H9 (cell line): Measurements from ENCODE around the gene RABL6. TPM values are rescaled to one million over a fixed set of nuclear protein-coding genes. Genes with fewer than 3 reads are reported as not detected.

ENCODE experiments used
- DNase-seq: peaks from one replicate; pipeline ENCODE4 v3.0.0-alpha.2; 2017
- H2AFZ ChIP-seq: one replicate; pipeline ENCODE4 v1.6.1; 2013; ENCODE audit warnings: mild to moderate bottlenecking, low read length, control low read depth, moderate library complexity
- H2AK5ac ChIP-seq: 2 replicates; pipeline ENCODE4 v1.6.1; 2013; ENCODE audit warnings: low read length, control low read depth, mixed read lengths; ENCODE audit not compliant: insufficient read length
- H2BK120ac ChIP-seq: one replicate; pipeline ENCODE4 v1.6.1; 2013; ENCODE audit warnings: low read depth, mild to moderate bottlenecking, low read length, control low read depth, inconsistent platforms; ENCODE audit not compliant: poor library complexity, severe bottlenecking
- H2BK12ac ChIP-seq: 2 replicates; pipeline ENCODE4 v1.6.1; 2013; ENCODE audit warnings: low read length, control low read depth, mixed read lengths, low read depth; ENCODE audit not compliant: insufficient read length
- H2BK15ac ChIP-seq: 2 replicates; pipeline ENCODE4 v1.6.1; 2013; ENCODE audit warnings: low read depth, low read length, control low read depth
- H2BK20ac ChIP-seq: one replicate; pipeline ENCODE4 v1.6.1; 2013; ENCODE audit warnings: low read depth, mild to moderate bottlenecking, low read length, control low read depth, inconsistent platforms; ENCODE audit not compliant: poor library complexity, severe bottlenecking
- H2BK5ac ChIP-seq: 2 replicates; pipeline ENCODE4 v1.6.1; 2013; ENCODE audit warnings: low read length, control low read depth, mixed read lengths; ENCODE audit not compliant: insufficient read length
- H3K14ac ChIP-seq: 2 replicates; pipeline ENCODE4 v1.6.1; 2013; ENCODE audit warnings: low read length, control low read depth; ENCODE audit not compliant: insufficient read depth
- H3K18ac ChIP-seq: 2 replicates; pipeline ENCODE4 v1.6.1; 2013; ENCODE audit warnings: low read depth, mild to moderate bottlenecking, mixed read lengths, low read length, control low read depth; ENCODE audit not compliant: insufficient read length
- H3K23ac ChIP-seq: 2 replicates; pipeline ENCODE4 v1.6.1; 2013; ENCODE audit warnings: low read length, control low read depth, mixed read lengths, low read depth; ENCODE audit not compliant: insufficient read length
- H3K23me2 ChIP-seq: 2 replicates; pipeline ENCODE4 v1.6.1; 2013; ENCODE audit warnings: low read depth, mild to moderate bottlenecking, mixed read lengths, low read length, control low read depth; ENCODE audit not compliant: insufficient read length, poor library complexity, severe bottlenecking
- H3K27ac ChIP-seq: 2 replicates; pipeline ENCODE4 v1.5.1; 2013; ENCODE audit warnings: low read length, control low read depth, mixed read lengths, low read depth; ENCODE audit not compliant: insufficient read length
- H3K27me3 ChIP-seq: 2 replicates; pipeline ENCODE4 v1.6.1; 2013; ENCODE audit warnings: low read length, control low read depth, inconsistent platforms; ENCODE audit not compliant: insufficient read depth
- H3K4ac ChIP-seq: 2 replicates; pipeline ENCODE4 v1.6.1; 2013; ENCODE audit warnings: low read depth, mild to moderate bottlenecking, control low read depth, inconsistent platforms, low read length, moderate library complexity
- H3K4me1 ChIP-seq: 2 replicates; pipeline ENCODE4 v1.6.1; 2013; ENCODE audit warnings: low read length, control low read depth, inconsistent platforms; ENCODE audit not compliant: insufficient read depth
- H3K4me2 ChIP-seq: 2 replicates; pipeline ENCODE4 v1.6.1; 2013; ENCODE audit warnings: low read length, control low read depth, mixed read lengths; ENCODE audit not compliant: insufficient read length, insufficient read depth
- H3K56ac ChIP-seq: 2 replicates; pipeline ENCODE4 v1.6.1; 2013; ENCODE audit warnings: low read depth, mild to moderate bottlenecking, mixed read lengths, low read length, control low read depth; ENCODE audit not compliant: insufficient read length
- H3K79me1 ChIP-seq: 2 replicates; pipeline ENCODE4 v1.6.1; 2013; ENCODE audit warnings: low read depth, mild to moderate bottlenecking, moderate library complexity, low read length, control low read depth, inconsistent platforms; ENCODE audit not compliant: insufficient read depth, poor library complexity, severe bottlenecking
- H3K79me2 ChIP-seq: 2 replicates; pipeline ENCODE4 v1.6.1; 2013; ENCODE audit warnings: low read length, control low read depth, inconsistent platforms; ENCODE audit not compliant: insufficient read depth
- H3K9ac ChIP-seq: 2 replicates; pipeline ENCODE4 v1.6.1; 2013; ENCODE audit warnings: low read length, control low read depth, mixed read lengths; ENCODE audit not compliant: insufficient read length; ENCODE audit errors: extremely low read depth
- H3K9me3 ChIP-seq: one replicate; pipeline ENCODE4 v1.6.1; 2013; ENCODE audit warnings: low read depth, low read length, inconsistent platforms; ENCODE audit not compliant: control insufficient read depth
- H3T11ph ChIP-seq: one replicate; pipeline ENCODE4 v1.6.1; 2013; ENCODE audit warnings: mild to moderate bottlenecking, low read length, control low read depth, inconsistent platforms
- H4K20me1 ChIP-seq: one replicate; pipeline ENCODE4 v1.6.1; 2013; ENCODE audit not compliant: control insufficient read depth, insufficient read length, insufficient read depth
- H4K5ac ChIP-seq: 2 replicates; pipeline ENCODE4 v1.6.1; 2013; ENCODE audit warnings: low read depth, mild to moderate bottlenecking, mixed read lengths, low read length, control low read depth; ENCODE audit not compliant: insufficient read length
- H4K8ac ChIP-seq: replicated peaks from 2 replicates; pipeline ENCODE4 v1.6.1; 2013; ENCODE audit warnings: low read length, control low read depth, mixed read lengths, low read depth; ENCODE audit not compliant: insufficient read length
- H4K91ac ChIP-seq: 2 replicates; pipeline ENCODE4 v1.6.1; 2013; ENCODE audit warnings: low read depth, mild to moderate bottlenecking, moderate library complexity, mixed read lengths, low read length, control low read depth; ENCODE audit not compliant: insufficient read length
- H3K27ac Mint-ChIP-seq, 3 experiments: 2 replicates in 2 of 3; 3 replicates in 1 of 3; pipeline ENCODE4 v1.8.0; 2020 to 2021; ENCODE audit warnings: mixed read lengths in 3 of 3, mild to moderate bottlenecking in 1 of 3, moderate library complexity in 1 of 3
- H3K27me3 Mint-ChIP-seq: 2 replicates; pipeline ENCODE4 v1.8.0; 2021; ENCODE audit warnings: low read depth, mild to moderate bottlenecking, moderate library complexity, mixed read lengths
- H3K36me3 Mint-ChIP-seq, 3 experiments: 2 replicates in 2 of 3; 3 replicates in 1 of 3; pipeline ENCODE4 v1.8.0; 2020 to 2021; ENCODE audit warnings: low read depth in 3 of 3, mixed read lengths in 3 of 3; ENCODE audit not compliant: insufficient read depth in 1 of 3
- H3K4me1 Mint-ChIP-seq, 2 experiments: 2 replicates each; pipeline ENCODE4 v1.8.0; 2020; ENCODE audit warnings: mixed read lengths in 2 of 2
- H3K4me3 Mint-ChIP-seq, 2 experiments: 2 replicates in 1 of 2; 3 replicates in 1 of 2; pipeline ENCODE4 v1.8.0; 2020 to 2021; ENCODE audit warnings: mild to moderate bottlenecking in 2 of 2, mixed read lengths in 2 of 2, moderate library complexity in 1 of 2
- H3K9me3 Mint-ChIP-seq, 2 experiments: 2 replicates in 1 of 2; 3 replicates in 1 of 2; pipeline ENCODE4 v1.8.0; 2020; ENCODE audit warnings: mild to moderate bottlenecking in 2 of 2, mixed read lengths in 2 of 2, moderate library complexity in 1 of 2
- CTCF ChIP-seq: fragments of 200-600 bp; sonication (generic); conservative IDR thresholded peaks from 3 replicates; pipeline ENCODE4 v1.8.0; 2021; ENCODE audit warnings: antibody characterized with exemption, mild to moderate bottlenecking
- WGBS: extraction: QIAGEN DNeasy Blood & Tissue Kit; methylation state at CpG from one replicate; pipeline ENCODE4 v1.1.7; 2013; ENCODE audit warnings: missing lambda C conversion rate, low lambda C conversion rate, mixed read lengths; ENCODE audit not compliant: insufficient read length; ENCODE audit errors: extremely low coverage; 5-methylcytosine and 5-hydroxymethylcytosine counted together
- total RNA-seq: library from RNA; stranded (reverse); gene quantifications from 2 replicates; pipeline ENCODE4 v1.2.1, GENCODE V29; 2021

Gene RABL6
- total RNA-seq, 1 experiment from 2014 or later, result 108 TPM

GRCh38 chr9:136867917-136868316 is 60.2 kb downstream of the RABL6 start:
- Mint-ChIP-seq H3K27ac (no peak overlapping the region), H3K27me3 (peaks cover 18% of the 10 kb centered on the region), H3K36me3 (peaks cover 21 to 47% (median 44%) of the 10 kb centered on the region in 3 experiments), H3K4me3 (peak overlapping the region; percentile 63 to 81; a peak in 4 of 5 replicates), H3K9me3 (peaks cover 40 to 57% of the 10 kb centered on the region in 2 experiments), H3K4me1 (peaks cover 5 to 6% of the 10 kb centered on the region in 2 experiments)
- Histone ChIP-seq H3K4me2 (no peak overlapping the region), H2BK20ac (no peak overlapping the region), H3K56ac (no peak overlapping the region), H3K4me1 (0 out of 2 replicates have a peak, but pooled peaks cover 3% of the 10 kb centered on the region), H3K79me2 (peaks cover 2% of the 10 kb centered on the region; the same call in 1 of the 2 replicates), H3T11ph (no peak overlapping the region), H3K9me3 (peaks cover 5% of the 10 kb centered on the region), H3K23me2 (peaks cover 4% of the 10 kb centered on the region), H4K91ac (no peak overlapping the region), H4K20me1 (no peaks in the 10 kb centered on the region), H2BK5ac (no peak overlapping the region), H4K5ac (no peak overlapping the region), H3K79me1 (peaks cover 2% of the 10 kb centered on the region), H3K27ac (no peak overlapping the region), H2AFZ (no peak overlapping the region), H3K4ac (no peak overlapping the region), H2BK15ac (no peak overlapping the region), H3K27me3 (no peaks in the 10 kb centered on the region), H2BK12ac (no peak overlapping the region), H4K8ac (no peak overlapping the region), H3K23ac (no peak overlapping the region), H2BK120ac (no peak overlapping the region), H2AK5ac (no peak overlapping the region), H3K18ac (no peak overlapping the region), H3K9ac (no peak overlapping the region), H3K14ac (no peak overlapping the region)
- no CpG with 5 or more reads among the region's 18 CpGs for WGBS
- no peak for DNase-seq
- no peak for TF ChIP-seq CTCF
